HG03159 (cell line): ENCODE measurements around the gene KPRP.

Experiments used
- ATAC-seq: cut with Tn5 transposase; IDR thresholded peaks from one replicate; pipeline ENCODE4 v1.9.1; 2021; ENCODE audit warnings: mild to moderate bottlenecking, moderate library complexity; ENCODE audit not compliant: unreplicated experiment

The KPRP gene

GRCh38 chr1:152757747-152758146, at the start of gene KPRP:
TSS of gene KPRP (plus strand) at chr1:152758025. CDS start at chr1:152759589, 1,564 bp downstream.
- ATAC-seq = no peak

DNA sequence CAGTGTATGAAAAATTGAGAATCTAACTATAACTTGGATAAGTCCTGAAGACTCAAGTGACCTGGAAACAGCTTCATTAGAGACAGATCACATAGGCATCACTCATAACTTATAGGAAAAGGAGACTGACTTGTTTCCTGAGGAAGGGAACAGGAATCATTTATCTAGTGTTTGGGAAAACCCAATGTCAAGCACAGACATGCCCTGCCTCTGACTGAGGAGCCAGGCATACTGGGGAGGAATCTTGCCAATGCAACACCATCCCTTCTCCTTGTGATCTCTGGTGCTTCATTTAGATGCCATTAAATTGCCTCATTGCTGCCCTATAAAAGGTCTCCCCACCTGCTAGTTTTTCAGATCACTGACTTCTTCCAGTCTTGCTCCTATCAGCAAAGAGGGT, 39.6 kb upstream of the KPRP start:
- no peak for ATAC-seq

DNA sequence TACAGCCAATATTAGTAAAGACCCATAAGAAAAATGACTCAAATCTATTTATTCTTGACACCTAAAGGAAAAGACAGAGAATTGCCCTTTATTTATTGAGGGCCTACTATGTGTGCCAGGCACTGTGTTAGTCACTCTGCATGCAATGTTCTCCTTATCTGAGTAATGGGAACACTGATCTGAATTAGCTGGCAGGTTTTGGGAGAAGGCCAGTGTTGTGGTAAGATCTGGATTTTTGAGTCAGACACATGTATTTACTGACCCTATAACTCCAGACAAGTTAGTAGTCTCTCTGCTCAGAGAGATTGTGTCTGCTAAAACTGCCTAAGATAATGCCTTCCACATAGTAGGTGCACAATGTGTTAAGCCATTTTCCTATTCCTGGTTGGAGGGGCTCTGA, 32.6 kb upstream of the KPRP start:
- no peak for ATAC-seq

DNA sequence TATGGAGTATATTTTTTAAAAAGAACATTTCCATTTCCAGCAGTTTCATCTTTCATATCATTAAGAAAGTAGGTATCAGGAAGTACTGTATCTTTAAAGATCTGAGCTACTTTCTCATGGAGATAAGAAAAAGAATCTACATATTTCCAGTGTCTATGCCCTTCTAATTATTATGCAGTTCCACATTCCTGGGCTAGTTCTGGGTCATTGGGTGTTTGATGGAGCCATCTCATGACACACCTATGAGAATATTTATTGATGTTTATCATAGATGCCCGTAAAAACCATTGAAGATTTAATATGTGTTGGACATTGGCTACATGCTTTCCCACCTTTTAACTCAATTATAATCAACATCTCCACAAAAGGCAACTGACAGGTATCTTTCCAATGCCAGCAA, 28.8 kb upstream of the KPRP start:
- no peak for ATAC-seq

DNA sequence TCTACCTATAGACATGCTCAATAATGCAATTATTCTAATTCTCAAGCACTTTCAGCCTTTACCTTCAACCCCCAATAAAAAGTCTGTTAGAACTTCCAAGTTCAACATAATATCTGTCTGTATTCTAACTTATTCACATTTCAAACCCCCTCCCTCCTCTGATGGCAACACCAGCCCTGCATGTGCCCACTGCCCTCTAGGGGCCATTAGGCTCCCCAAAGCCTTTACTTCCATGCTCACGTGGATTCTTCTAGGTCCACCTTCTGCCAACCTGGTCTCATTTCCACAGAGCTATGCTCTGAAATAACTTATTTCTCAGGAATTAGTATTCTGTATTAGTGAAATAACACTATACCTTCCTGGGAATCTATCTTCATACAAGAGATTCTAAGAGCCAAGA, 22.2 kb upstream of the KPRP start:
- no peak for ATAC-seq

DNA sequence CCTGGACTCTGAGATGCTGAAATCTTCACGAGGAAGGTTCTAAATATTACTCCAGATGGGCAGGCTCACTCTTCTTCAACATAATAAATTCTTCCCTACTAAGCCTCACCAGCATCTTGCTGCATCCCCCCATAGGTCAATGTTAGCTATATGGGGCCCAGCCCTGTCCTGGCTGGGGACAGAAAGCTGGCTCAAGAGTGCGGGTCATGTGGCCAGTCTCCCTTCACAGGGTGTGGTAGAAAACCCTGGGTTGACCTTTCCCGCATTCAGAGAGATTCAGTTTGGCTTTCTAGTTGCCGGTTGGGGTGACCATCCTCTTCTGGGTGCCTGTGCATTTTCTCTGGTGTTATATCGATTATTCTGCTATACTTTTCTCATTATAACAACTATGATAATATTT, 19.8 kb upstream of the KPRP start:
- ATAC-seq = no peak

- no peak for ATAC-seq
Measured at GRCh38 chr1:152739841-152740240, 18.0 kb upstream of the KPRP start.

- no peak for ATAC-seq
Measured at GRCh38 chr1:152741656-152742055, 16.2 kb upstream of the KPRP start.

GRCh38 chr1:152743371-152744145, 14.3 kb upstream of the KPRP start:
- ATAC-seq = no peak

- no peak for ATAC-seq
Measured at GRCh38 chr1:152745289-152745704, 12.5 kb upstream of the KPRP start.

GRCh38 chr1:152745765-152746444, 11.9 kb upstream of the KPRP start:
- ATAC-seq = no peak

DNA sequence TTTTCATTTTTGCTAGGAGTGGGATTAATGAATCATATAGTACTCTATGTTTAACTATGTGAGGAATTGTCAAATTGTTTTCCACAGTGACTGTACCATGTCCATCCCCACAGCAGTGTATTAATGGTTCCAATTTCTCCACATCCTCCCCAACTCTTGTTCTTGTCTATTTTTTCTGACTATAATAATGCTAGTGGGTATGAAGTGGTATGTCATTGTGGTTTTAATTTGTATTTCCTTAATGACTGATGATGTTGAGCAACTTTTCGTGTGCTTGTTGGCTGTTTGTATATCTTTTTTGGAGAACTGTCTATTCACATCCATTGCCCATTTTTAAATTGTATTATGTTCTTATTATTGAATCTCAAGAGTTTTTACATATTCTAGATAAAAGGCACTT, 10.0 kb upstream of the KPRP start:
- ATAC-seq = no peak

DNA sequence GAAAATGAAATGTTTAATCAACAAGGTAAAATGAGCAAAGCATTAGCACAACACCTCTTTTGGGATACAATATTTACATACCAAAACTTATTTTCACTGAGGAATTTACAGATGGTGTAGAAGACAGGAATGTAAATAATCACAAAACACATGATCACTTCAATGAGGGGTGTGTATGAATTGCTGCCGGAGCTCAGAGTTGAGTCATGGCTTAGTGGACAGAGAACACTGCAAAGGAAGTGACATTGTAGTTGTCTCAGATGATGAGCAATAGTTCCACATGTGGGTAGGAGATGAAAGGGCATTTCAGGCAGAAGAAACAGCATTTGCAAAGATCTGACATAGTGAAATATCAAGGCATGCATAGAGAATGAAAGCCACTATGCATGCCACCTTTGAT, 5.6 kb upstream of the KPRP start:
- no peak for ATAC-seq

- ATAC-seq = no peak
Measured at GRCh38 chr1:152753586-152753985, 4.2 kb upstream of the KPRP start.

- no peak for ATAC-seq
Measured at GRCh38 chr1:152756872-152757271, 953 bp upstream of the KPRP start.

DNA sequence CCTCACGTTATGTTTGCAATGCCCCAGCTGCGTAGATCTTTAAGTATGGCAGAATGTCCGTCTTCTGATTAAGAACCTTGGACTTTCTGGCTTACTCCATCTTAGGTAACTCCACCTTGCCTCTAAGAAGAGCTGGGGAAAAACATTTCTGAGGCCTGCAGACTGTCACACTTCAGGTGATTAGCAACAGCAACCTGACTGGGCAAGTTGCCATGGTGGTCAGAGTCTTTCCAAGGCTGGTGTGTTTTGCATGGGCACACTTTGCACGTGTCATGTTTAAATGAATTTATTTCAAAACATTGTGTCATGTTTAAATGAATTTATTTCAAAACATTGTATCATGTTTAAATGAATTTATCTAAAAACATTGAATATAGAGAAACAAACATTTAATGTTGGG, 811 bp downstream of the KPRP start:
- no peak for ATAC-seq

- no peak for ATAC-seq
Measured at GRCh38 chr1:152759453-152760173, 1.8 kb downstream of the KPRP start.

DNA sequence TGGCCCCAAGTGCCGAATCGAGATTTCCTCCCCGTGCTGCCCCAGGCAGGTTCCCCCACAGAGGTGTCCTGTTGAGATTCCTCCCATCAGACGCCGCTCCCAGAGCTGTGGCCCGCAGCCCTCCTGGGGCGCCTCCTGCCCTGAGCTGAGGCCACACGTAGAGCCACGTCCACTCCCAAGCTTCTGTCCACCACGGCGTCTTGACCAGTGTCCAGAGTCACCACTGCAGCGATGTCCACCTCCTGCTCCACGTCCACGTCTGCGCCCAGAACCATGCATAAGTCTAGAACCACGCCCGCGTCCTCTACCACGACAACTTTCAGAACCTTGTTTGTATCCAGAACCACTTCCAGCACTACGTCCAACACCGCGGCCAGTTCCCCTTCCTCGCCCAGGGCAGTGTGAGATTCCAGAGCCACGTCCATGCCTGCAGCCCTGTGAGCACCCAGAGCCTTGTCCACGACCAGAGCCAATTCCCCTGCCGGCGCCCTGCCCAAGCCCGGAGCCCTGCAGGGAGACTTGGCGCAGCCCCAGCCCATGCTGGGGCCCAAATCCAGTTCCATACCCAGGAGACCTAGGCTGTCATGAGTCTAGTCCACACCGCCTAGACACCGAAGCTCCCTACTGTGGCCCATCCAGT, 2.8 kb downstream of the KPRP start:
- ATAC-seq = no peak

GRCh38 chr1:152761609-152762213, 3.9 kb downstream of the KPRP start:
- ATAC-seq = no peak

- no peak for ATAC-seq
Measured at GRCh38 chr1:152768847-152769533, 11.2 kb downstream of the KPRP start.
